HG03378 (cell line): ENCODE measurements around the gene HSBP1.

Experiments
- ATAC-seq: cut with Tn5 transposase; IDR thresholded peaks from one replicate; pipeline ENCODE4 v1.9.1; 2021; ENCODE audit warnings: mild to moderate bottlenecking, moderate library complexity; ENCODE audit not compliant: unreplicated experiment

Gene HSBP1

GRCh38 chr16:83835586-83836566, 28.1 kb downstream of the HSBP1 start:
- ATAC-seq, result no peak

GRCh38 chr16:83837566-83837965, 29.8 kb downstream of the HSBP1 start:
- ATAC-seq, result no peak

- no peak for ATAC-seq
Observed at GRCh38 chr16:83838151-83838550, 30.4 kb downstream of the HSBP1 start.

GRCh38 chr16:83839561-83839960, 31.8 kb downstream of the HSBP1 start:
- ATAC-seq, result no peak

- ATAC-seq, result no peak
Observed at GRCh38 chr16:83840060-83840617, 32.4 kb downstream of the HSBP1 start.

- no peak for ATAC-seq
Observed at GRCh38 chr16:83842291-83842690, 34.5 kb downstream of the HSBP1 start.

- no peak for ATAC-seq
Observed at GRCh38 chr16:83842756-83843507, 35.2 kb downstream of the HSBP1 start.

- ATAC-seq, result no peak
Observed at GRCh38 chr16:83843657-83844056, 35.9 kb downstream of the HSBP1 start.

- no peak for ATAC-seq
Observed at GRCh38 chr16:83845263-83845662, 37.5 kb downstream of the HSBP1 start.

GRCh38 chr16:83847371-83848225, 39.8 kb downstream of the HSBP1 start:
- no peak for ATAC-seq

GRCh38 chr16:83849421-83849820, 41.6 kb downstream of the HSBP1 start:
- no peak for ATAC-seq

- ATAC-seq, result no peak
Observed at GRCh38 chr16:83850947-83851346, 43.2 kb downstream of the HSBP1 start.

GRCh38 chr16:83851473-83851872, 43.7 kb downstream of the HSBP1 start:
- ATAC-seq, result no peak

- no peak for ATAC-seq
Observed at GRCh38 chr16:83852774-83853173, 45.0 kb downstream of the HSBP1 start.

- no peak for ATAC-seq
Observed at GRCh38 chr16:83853834-83854233, 46.1 kb downstream of the HSBP1 start.

GRCh38 chr16:83854420-83854819, 46.6 kb downstream of the HSBP1 start:
- ATAC-seq, result no peak

GRCh38 chr16:83856792-83857191, 49.0 kb downstream of the HSBP1 start:
- ATAC-seq, result no peak

GRCh38 chr16:83859265-83859664, 51.5 kb downstream of the HSBP1 start:
- no peak for ATAC-seq

- ATAC-seq, result no peak
Observed at GRCh38 chr16:83862661-83863060, 54.9 kb downstream of the HSBP1 start.

GRCh38 chr16:83863682-83864081, 55.9 kb downstream of the HSBP1 start:
- ATAC-seq, result no peak
